OCI-LY1 (cell line): ENCODE measurements around the gene OR51L1.
"Not testable (repeated sequence)": the region's sequence is repeated elsewhere in the genome, so short reads cannot be mapped to it uniquely, and the experiment has no call there.

Experiments
- H2AFZ ChIP-seq: fragments of 200-600 bp; sonication (generic), shearing (Covaris generic); 2 replicates; pipeline ENCODE4 v1.6.0; 2014; ENCODE audit warnings: antibody characterized with exemption, mild to moderate bottlenecking, low read length
- H3F3A ChIP-seq: fragments of 200-600 bp; sonication (generic), shearing (Covaris generic); 2 replicates; pipeline ENCODE4 v1.6.0; 2014; ENCODE audit warnings: mild to moderate bottlenecking, antibody characterized with exemption, low read length, moderate library complexity; ENCODE audit not compliant: insufficient read depth
- H3K27ac ChIP-seq: fragments of 200-600 bp; sonication (generic); 2 replicates; pipeline ENCODE4 v1.5.1; 2014; ENCODE audit warnings: low read length, mixed run types, mild to moderate bottlenecking, low read depth; ENCODE audit not compliant: poor library complexity, severe bottlenecking
- H3K27me3 ChIP-seq: fragments of 200-600 bp; sonication (generic); 2 replicates; pipeline ENCODE4 v1.6.0; 2014; ENCODE audit warnings: antibody characterized with exemption, mild to moderate bottlenecking, low read length, moderate library complexity; ENCODE audit not compliant: insufficient read depth
- H3K36me3 ChIP-seq: fragments of 200-600 bp; sonication (generic); 2 replicates; pipeline ENCODE4 v1.6.1; 2014; ENCODE audit warnings: mild to moderate bottlenecking, antibody characterized with exemption, low read length, moderate library complexity, mixed read lengths; ENCODE audit not compliant: insufficient read depth
- H3K4me1 ChIP-seq: fragments of 200-600 bp; sonication (generic); 2 replicates; pipeline ENCODE4 v1.5.1; 2014; ENCODE audit warnings: mild to moderate bottlenecking, low read length, moderate library complexity; ENCODE audit not compliant: insufficient read depth, severe bottlenecking
- H3K4me2 ChIP-seq: fragments of 200-600 bp; sonication (generic), shearing (Covaris generic); 2 replicates; pipeline ENCODE4 v1.6.1; 2014; ENCODE audit warnings: low read length
- H3K4me3 ChIP-seq: fragments of 200-600 bp; sonication (generic); 2 replicates; pipeline ENCODE4 v1.5.1; 2014; ENCODE audit warnings: low read length, low read depth, mild to moderate bottlenecking, mixed read lengths; ENCODE audit not compliant: poor library complexity, severe bottlenecking
- H3K79me2 ChIP-seq: fragments of 200-600 bp; shearing (Covaris generic); 2 replicates; pipeline ENCODE4 v1.6.1; 2016; ENCODE audit warnings: mixed run types, low read length, mixed read lengths; ENCODE audit not compliant: insufficient read depth
- H3K9ac ChIP-seq: fragments of 200-600 bp; sonication (generic), shearing (Covaris generic); 2 replicates; pipeline ENCODE4 v1.6.1; 2014; ENCODE audit warnings: mild to moderate bottlenecking, low read length, mixed read lengths
- H3K9me2 ChIP-seq: fragments of 200-600 bp; sonication (generic), shearing (Covaris generic); 2 replicates; pipeline ENCODE4 v1.6.1; 2014; ENCODE audit warnings: low read depth, mild to moderate bottlenecking, low read length, mixed read lengths
- H3K9me3 ChIP-seq: fragments of 200-600 bp; shearing (Covaris generic); 2 replicates; pipeline ENCODE4 v1.6.1; 2014; ENCODE audit warnings: low read length, mixed read lengths
- H4K20me1 ChIP-seq: fragments of 200-600 bp; sonication (generic), shearing (Covaris generic); 2 replicates; pipeline ENCODE4 v1.6.0; 2016; ENCODE audit warnings: mild to moderate bottlenecking, low read length; ENCODE audit not compliant: insufficient read depth
- CTCF ChIP-seq: fragments of 200-600 bp; sonication (generic), shearing (Covaris generic); IDR thresholded peaks from 2 replicates; pipeline ENCODE4 v1.5.1; 2017; ENCODE audit warnings: mild to moderate bottlenecking, antibody characterized with exemption, low read length, moderate library complexity, mixed read lengths
- EZH2 ChIP-seq: fragments of 200-600 bp; sonication (generic), shearing (Covaris generic); IDR thresholded peaks from 2 replicates; pipeline ENCODE4 v1.8.0; 2017; ENCODE audit warnings: borderline replicate concordance, mixed run types, mild to moderate bottlenecking, antibody characterized with exemption, low read length, moderate library complexity, mixed read lengths

The OR51L1 gene

GRCh38 chr11:4994551-4994950 lies at the start of gene OR51L1:
Gene OR51L1, plus strand, starts transcription at chr11:4994851. Its CDS starts 4,132 bp downstream, at chr11:4998983.
- Histone ChIP-seq H3K4me3 (no peak within 1 kb of the TSS), H3K4me2 (no peak within 1 kb of the TSS), H3K9me3 (no peaks in the 10 kb centered on the region), H3F3A (no peaks in the 10 kb centered on the region), H4K20me1 (no peaks in the 10 kb centered on the region), H2AFZ (no peak within 1 kb of the TSS), H3K79me2 (no peaks in the 10 kb centered on the region), H3K9ac (no peak within 1 kb of the TSS), H3K27me3 (no peaks in the 10 kb centered on the region), H3K36me3 (no peaks in the 10 kb centered on the region), H3K9me2 (no peaks in the 10 kb centered on the region), H3K4me1 (no peaks in the 10 kb centered on the region), H3K27ac (no peak within 1 kb of the TSS)
- no peak for TF ChIP-seq CTCF
- TF ChIP-seq EZH2, result no peak

- Histone ChIP-seq H3K27me3 (no peaks in the 10 kb centered on the region), H3K9me2 (no peaks in the 10 kb centered on the region), H3K4me2 (no peak within 1 kb of the TSS), H3K9ac (no peak within 1 kb of the TSS), H4K20me1 (no peaks in the 10 kb centered on the region), H3F3A (no peaks in the 10 kb centered on the region), H3K79me2 (no peaks in the 10 kb centered on the region), H3K36me3 (no peaks in the 10 kb centered on the region), H3K4me3 (no peak within 1 kb of the TSS), H2AFZ (no peak within 1 kb of the TSS), H3K27ac (no peak within 1 kb of the TSS), H3K4me1 (no peaks in the 10 kb centered on the region), H3K9me3 (no peaks in the 10 kb centered on the region)
- TF ChIP-seq CTCF, result no peak
These were observed 47.1 kb upstream of the OR51L1 start, which contains the start of gene OR51A4 for GRCh38 chr11:4947505-4947904. Gene OR51A4, minus strand, starts transcription at chr11:4947605. Its CDS starts 505 bp downstream, at chr11:4947100.

GRCh38 chr11:4955613-4956012 lies 39.0 kb upstream of the OR51L1 start, which contains the start of gene OR51A2:
Gene OR51A2, minus strand, starts transcription at chr11:4955713. Its CDS starts 0 bp downstream, at chr11:4955713.
- H3K79me2 ChIP-seq, H3K4me2 ChIP-seq, H4K20me1 ChIP-seq, H3K9me3 ChIP-seq, H3K36me3 ChIP-seq, H3K9me2 ChIP-seq, H3K27me3 ChIP-seq, H3F3A ChIP-seq, H3K4me1 ChIP-seq, H3K9ac ChIP-seq, H3K27ac ChIP-seq, H3K4me3 ChIP-seq, H2AFZ ChIP-seq: not testable (repeated sequence)

- Histone ChIP-seq H3K36me3 (no peaks in the 10 kb centered on the region), H3K9me3 (no peaks in the 10 kb centered on the region), H3K27me3 (no peaks in the 10 kb centered on the region), H2AFZ (no peak overlapping the region), H3K27ac (no peak overlapping the region), H3F3A (no peaks in the 10 kb centered on the region), H4K20me1 (no peaks in the 10 kb centered on the region), H3K4me3 (no peak overlapping the region), H3K4me1 (no peaks in the 10 kb centered on the region), H3K4me2 (no peak overlapping the region), H3K9ac (no peak overlapping the region), H3K79me2 (no peaks in the 10 kb centered on the region), H3K9me2 (no peaks in the 10 kb centered on the region)
- TF ChIP-seq CTCF (no peak), EZH2 (no peak)
These were observed 37.3 kb upstream of the OR51L1 start for GRCh38 chr11:4957396-4957795.
